GM12872 (cell line): ENCODE data around the gene TMEM170A.

ENCODE experiments used
- TF ChIP-seq, protein P1 (sequence below): IDR thresholded peaks from 3 replicates; pipeline ENCODE4 v1.5.1; 2011; ENCODE audit warnings: low read depth, mild to moderate bottlenecking, low read length, moderate library complexity; ENCODE audit not compliant: insufficient read depth

The TMEM170A gene

GRCh38 chr16:75477680-75478473, 13.4 kb upstream of the TMEM170A start:
- TF ChIP-seq, protein P1, sequence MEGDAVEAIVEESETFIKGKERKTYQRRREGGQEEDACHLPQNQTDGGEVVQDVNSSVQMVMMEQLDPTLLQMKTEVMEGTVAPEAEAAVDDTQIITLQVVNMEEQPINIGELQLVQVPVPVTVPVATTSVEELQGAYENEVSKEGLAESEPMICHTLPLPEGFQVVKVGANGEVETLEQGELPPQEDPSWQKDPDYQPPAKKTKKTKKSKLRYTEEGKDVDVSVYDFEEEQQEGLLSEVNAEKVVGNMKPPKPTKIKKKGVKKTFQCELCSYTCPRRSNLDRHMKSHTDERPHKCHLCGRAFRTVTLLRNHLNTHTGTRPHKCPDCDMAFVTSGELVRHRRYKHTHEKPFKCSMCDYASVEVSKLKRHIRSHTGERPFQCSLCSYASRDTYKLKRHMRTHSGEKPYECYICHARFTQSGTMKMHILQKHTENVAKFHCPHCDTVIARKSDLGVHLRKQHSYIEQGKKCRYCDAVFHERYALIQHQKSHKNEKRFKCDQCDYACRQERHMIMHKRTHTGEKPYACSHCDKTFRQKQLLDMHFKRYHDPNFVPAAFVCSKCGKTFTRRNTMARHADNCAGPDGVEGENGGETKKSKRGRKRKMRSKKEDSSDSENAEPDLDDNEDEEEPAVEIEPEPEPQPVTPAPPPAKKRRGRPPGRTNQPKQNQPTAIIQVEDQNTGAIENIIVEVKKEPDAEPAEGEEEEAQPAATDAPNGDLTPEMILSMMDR: no peak

DNA sequence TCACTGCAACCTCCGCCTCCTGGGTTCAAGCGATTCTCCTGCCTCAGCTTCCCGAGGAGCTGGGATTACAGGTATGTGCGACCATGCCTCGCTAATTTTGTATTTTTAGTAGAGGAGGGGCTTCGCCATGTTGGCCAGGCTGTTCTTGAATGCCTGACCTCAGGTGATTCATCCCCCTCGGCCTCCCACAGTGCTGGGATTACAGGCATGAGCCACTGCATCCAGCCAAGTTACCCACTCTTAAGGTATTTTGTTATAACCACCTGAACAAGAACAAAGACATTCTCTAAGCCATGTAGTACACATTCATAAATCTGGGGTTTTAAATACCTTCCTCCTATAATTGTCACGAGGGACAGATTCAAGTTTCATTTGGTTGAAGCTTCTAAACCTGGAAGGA, 12.3 kb upstream of the TMEM170A start:
- TF ChIP-seq, protein P1: no peak

- TF ChIP-seq, protein P1: no peak
These were observed 10.9 kb upstream of the TMEM170A start for GRCh38 chr16:75475420-75475847.

DNA sequence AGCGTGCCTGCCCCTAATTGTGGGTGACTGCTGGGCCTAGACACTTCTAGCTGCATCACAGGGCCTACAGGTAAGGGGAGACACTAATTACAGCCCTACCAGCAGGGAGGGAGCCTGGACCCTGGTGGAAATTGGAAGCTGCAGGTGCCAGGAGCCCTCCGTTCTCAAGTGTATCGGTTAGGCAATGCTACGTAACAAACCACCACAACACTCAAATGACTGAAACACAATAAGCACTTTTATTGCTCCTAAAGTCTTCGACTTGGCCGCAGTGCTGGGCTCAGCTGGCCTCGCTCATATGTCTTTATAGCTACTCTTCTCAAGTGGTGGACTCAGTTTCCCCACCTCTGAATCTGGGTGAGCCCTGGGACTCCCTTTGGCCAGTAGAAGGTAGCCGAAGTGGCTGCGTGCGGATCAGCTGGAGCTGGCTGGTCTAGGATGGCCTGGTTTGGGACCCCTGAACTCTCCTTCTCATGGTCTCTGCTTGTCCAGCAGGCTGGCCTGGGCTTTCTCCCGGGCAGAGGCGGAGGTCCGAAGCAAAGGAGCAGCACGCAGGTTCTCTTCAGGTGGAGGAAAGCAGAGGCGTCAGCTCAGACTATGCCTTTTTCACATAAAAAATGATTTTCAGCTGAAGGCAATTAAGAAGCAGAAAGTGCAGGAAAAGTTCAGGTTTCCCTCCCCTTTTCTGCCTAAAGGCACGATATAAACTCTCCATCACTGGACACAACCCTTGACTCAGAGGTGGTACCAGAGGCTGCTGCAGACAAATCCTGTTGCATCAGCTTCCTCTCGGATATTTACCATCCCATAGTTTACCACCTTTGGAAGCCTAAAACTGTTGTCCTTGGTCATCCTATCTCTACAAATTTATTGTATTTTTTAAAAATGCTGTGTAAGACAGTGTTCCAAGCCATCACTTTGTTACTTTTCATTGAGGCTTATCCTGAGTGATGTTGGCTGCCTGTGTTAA, 8.7 kb upstream of the TMEM170A start:
- TF ChIP-seq, protein P1: no peak

DNA sequence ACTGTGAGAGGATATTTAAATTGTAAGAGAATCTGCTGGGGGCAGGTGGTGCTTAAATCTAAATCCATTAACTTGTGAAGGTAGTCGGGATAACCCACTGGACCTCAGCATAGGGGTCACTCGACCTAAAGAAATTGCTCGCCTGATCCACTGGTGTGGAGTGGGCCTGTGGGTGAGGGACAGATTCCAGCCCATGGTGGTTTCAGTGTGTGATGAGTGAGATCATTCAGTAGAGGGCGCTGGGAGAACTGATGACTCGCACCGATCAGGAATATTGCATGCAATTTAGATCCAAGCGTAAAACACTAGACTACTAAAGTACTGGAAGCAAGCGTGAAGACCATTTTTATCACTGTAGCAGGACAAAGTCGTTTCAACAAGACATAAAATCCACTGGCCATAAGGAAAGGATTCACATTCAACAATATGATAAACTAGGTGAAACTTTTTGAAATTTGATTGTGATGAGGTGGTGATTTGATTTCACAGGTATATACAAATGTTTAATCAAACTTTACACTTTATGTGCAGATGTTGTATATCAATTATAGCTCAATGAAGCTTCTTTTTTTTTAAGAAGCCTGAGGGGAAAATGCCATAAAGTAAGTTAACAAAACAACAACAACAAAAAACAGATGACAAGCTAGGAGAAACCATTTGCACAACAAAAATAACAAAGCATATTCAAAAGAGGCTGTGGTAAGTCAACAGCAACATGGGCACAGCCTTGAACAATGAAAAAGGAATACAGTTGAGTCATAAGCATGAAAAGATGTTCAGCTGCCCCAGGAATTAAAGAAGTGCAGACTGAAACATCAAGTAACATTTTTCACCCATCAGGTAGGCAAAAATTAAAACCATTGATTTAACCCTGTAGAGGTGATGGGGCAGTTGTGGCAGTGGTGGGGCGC, 7.5 kb upstream of the TMEM170A start:
- TF ChIP-seq, protein P1: peak; percentile 83

- TF ChIP-seq, protein P1: no peak
These were observed 2.3 kb upstream of the TMEM170A start for GRCh38 chr16:75466760-75467159.
